Stimulated activated CD8-positive, alpha-beta memory T cell treated with anti-CD3 and anti-CD28 coated beads, Interleukin-7, amount 100 ng/mL, for 24 hours (primary cell): Measurements from ENCODE around the gene LMAN1L.

ENCODE experiments used
- DNase-seq: peaks from one replicate; pipeline ENCODE4 v3.0.0-alpha.2; 2020; ENCODE audit warnings: low read depth

The LMAN1L gene

DNA sequence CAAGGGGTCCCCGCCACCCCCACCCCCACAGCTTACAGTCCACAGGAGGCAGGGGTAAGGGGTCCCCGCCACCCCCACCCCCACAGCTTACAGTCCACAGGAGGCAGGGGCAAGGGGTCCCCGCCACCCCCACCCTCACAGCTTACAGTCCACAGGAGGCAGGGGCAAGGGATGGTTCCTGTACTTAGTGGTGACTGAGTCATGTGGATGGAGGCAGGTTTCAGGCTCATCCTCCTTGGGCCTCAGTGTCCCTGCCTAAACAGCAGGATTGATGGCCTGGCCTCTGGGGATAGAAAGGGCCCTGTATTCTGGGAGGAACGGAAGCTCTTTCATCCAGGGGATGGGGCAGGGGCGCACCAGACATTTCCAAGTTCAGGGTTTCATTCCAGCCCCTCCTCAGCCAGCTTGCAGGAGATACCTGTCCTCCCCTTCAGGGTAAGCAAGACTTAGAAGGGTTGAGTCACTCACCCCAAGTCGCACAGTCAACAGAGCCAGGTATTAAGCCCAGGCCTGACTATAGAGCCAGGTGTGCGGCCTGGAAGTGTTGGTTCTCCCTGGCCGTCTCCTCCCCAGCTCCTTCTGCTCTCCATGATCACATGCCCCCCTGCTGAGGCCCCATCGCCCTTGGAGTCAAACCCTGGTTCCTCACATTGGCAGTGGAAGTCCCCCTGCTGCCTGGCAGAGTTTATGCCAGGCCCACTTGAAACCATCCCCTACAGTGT, 18.2 kb upstream of the LMAN1L start:
- DNase-seq = no peak

- DNase-seq = no peak
These were observed 17.7 kb upstream of the LMAN1L start for GRCh38 chr15:74794970-74795349.

GRCh38 chr15:74795966-74796625, 16.5 kb upstream of the LMAN1L start:
- no peak for DNase-seq

- DNase-seq = no peak
These were observed 14.0 kb upstream of the LMAN1L start for GRCh38 chr15:74798388-74799254.

- no peak for DNase-seq
These were observed 13.3 kb upstream of the LMAN1L start for GRCh38 chr15:74799255-74799855.

DNA sequence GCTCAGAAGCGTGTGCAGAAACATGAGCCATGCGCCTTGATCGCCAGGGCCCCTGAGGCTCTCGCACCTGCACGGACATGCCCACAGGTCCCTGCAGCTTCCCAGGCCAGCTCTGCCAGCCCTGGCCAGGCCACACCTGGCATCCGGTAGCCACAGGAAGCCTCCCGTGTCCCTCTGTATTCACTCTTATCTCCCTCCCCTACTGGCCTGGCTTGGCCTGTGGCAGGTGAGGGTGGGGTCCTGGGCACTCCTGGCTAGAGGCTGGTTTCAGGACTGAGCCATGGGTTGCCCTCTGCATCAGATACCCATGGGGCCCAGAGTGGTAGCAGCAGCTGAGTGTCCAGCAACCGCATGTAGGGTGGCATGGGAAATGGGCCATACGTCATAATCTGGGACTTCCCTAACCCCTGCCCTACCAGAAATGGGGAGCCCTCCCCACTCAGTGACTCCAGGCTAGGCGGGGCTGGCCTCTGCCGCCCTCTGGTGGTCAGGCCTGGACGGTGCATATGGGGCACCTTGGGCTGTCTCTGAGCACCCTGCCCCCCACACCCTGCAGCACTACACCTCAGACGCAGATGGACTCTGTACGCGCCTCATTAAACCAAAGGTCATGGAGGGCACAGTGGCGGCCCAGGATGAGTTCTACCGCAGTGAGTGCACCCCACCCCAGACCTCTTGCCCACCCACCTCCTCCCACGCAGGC, 12.6 kb upstream of the LMAN1L start:
- DNase-seq = peak; percentile 63

- DNase-seq = no peak
These were observed 12.0 kb upstream of the LMAN1L start for GRCh38 chr15:74800559-74801094.

- DNase-seq = no peak
These were observed 11.2 kb upstream of the LMAN1L start for GRCh38 chr15:74801311-74801997.

DNA sequence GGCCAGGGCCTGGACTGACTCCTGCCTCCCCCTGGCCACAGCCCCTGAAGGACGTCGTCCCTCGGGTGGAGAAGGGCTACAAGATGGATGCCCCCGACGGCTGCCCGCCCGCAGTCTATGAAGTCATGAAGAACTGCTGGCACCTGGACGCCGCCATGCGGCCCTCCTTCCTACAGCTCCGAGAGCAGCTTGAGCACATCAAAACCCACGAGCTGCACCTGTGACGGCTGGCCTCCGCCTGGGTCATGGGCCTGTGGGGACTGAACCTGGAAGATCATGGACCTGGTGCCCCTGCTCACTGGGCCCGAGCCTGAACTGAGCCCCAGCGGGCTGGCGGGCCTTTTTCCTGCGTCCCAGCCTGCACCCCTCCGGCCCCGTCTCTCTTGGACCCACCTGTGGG, 10.3 kb upstream of the LMAN1L start:
- no peak for DNase-seq

- no peak for DNase-seq
These were observed 9.7 kb upstream of the LMAN1L start for GRCh38 chr15:74802862-74803447.

DNA sequence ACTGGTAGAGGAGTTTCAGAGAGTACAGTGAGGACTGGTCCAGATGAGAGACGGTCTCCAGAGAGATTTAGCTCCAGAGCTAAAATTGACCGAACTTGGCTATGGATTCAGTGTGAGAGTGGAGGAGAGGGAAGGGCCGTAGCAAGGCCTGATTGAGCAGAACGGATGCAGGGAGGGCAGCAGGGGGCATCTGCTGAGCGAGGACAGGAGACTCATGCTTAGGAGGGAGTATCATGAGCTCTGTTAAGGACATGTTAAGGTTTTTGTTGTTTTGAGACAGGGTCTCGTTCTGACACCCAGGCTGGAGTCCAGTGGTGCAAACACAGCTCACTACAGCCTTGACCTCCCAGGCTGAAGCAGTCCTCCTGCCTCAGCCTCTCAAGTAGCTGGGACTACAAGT, 7.7 kb upstream of the LMAN1L start:
- DNase-seq = no peak

- DNase-seq = no peak
These were observed 5.4 kb upstream of the LMAN1L start for GRCh38 chr15:74807282-74807681.

DNA sequence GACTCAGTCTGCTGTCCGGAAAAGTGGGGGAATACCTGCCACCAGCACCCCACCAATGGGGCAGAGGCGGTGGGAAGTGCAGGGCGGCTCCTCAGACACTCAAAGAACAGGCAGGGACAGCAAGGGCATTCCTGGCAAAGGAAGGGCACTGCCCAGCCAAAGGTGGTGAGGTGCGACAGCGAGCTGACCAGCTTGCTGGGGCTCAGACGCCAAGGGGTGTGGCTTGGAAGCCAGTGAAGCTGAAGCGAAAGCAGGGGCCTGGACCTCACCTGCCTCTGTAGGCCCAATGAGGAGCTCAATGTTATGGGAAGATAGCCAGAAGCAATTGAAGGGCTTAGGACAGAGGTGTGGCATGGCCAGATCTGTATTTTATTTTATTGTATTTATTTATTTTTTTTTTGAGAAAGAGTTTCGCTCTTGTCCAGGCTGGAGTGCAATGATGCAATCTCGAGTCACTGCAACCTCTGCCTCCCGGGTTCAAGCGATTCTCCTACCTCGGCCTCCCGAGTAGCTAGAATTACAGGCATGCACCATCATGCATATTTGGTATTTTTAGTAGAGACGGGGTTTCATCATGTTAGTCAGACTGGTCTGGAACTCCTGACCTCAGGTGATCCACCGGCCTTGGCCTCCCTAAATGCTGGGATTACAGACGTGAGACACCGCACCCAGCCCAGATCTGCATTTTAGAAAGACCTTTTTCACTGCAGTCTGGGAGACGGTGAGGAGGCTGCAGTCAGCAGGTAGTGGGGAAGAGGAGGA, 4.4 kb upstream of the LMAN1L start:
- DNase-seq = no peak

DNA sequence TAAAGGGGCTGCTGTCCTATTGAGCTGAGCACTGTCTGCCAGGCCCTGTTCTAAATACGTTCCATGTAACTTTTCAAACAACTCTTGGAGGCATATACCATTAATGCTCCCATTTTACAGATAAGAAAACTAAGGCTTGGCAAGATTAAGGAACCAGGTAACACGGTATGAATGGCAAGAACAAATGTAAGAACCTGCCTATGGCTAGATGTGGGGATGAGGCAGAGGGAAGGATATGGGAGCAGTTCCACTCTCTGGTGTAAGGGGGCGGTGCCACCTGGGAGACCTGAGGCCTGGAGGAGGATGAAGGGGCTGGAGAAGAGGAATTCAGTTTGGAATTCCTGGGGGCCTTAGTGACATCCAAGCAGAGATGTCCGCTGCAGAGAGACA, 3.8 kb upstream of the LMAN1L start:
- no peak for DNase-seq

GRCh38 chr15:74809242-74809641, 3.4 kb upstream of the LMAN1L start:
- no peak for DNase-seq

- no peak for DNase-seq
These were observed 2.7 kb upstream of the LMAN1L start for GRCh38 chr15:74809956-74810355.

GRCh38 chr15:74815121-74815934, 2.7 kb downstream of the LMAN1L start:
- no peak for DNase-seq

DNA sequence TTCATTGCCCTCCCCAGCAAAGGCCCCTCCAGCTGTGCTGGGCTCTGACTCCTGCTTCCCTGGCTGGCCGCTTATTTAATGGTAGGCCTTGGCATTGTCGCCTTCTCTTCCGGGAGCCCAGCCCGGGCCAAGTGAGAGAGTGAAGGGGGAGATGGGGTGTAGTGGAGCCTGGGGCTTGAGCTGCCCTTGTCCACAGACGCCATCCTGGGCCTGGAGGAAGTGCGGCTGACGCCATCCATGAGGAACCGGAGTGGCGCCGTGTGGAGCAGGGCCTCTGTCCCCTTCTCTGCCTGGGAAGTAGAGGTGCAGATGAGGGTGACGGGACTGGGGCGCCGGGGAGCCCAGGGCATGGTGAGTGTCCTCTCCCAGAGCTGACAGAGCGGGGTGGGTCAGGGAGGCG, 3.3 kb downstream of the LMAN1L start:
- no peak for DNase-seq
